Transverse colon (tissue), 4 donors: ENCODE results near the gene FGFBP1. TPM values are rescaled to one million over a fixed set of nuclear protein-coding genes. Genes with fewer than 3 reads are reported as not detected.
A peak's percentile ranks its signal among the peaks of the same experiment; 100 is the strongest.

Experiments
- DNase-seq: peaks from one replicate; pipeline ENCODE4 v3.0.0-alpha.2; 2019
- H3K27ac ChIP-seq, 4 donors: fragments of 200-600 bp; sonication (generic); 2 replicates each; pipeline ENCODE4 v1.5.1; 2016 to 2018; ENCODE audit warnings: inconsistent platforms in 4 of 4
- H3K27me3 ChIP-seq: fragments of 200-600 bp; sonication (generic); 2 replicates; pipeline ENCODE4 v1.5.1; 2017; ENCODE audit warnings: inconsistent platforms
- H3K36me3 ChIP-seq, 4 donors: fragments of 200-600 bp; sonication (generic); 2 replicates each; pipeline ENCODE4 v1.5.1; 2017 to 2019; ENCODE audit warnings: inconsistent platforms in 4 of 4
- H3K4me1 ChIP-seq, 4 donors: fragments of 200-600 bp; sonication (generic); 2 replicates each; pipeline ENCODE4 v1.5.1; 2017 to 2020; ENCODE audit warnings: inconsistent platforms in 4 of 4
- H3K4me3 ChIP-seq, 4 donors: fragments of 200-600 bp; sonication (generic); 1 replicate in 1 of 4; 2 replicates in 3 of 4; pipeline versions ENCODE4 v1.5.1 to v1.6.1; 2017 to 2019; ENCODE audit warnings: inconsistent platforms in 4 of 4
- H3K9me3 ChIP-seq, 2 donors: fragments of 200-600 bp; sonication (generic); 2 replicates each; pipeline ENCODE4 v1.5.1; 2017 to 2019; ENCODE audit warnings: inconsistent platforms in 2 of 2
- EP300 ChIP-seq: sonication (generic); formaldehyde crosslinking; IDR thresholded peaks from one replicate; pipeline ENCODE4 v1.6.1; 2017; ENCODE audit warnings: antibody characterized with exemption, low read depth
- POLR2A ChIP-seq: fragments of 450-650 bp; IDR thresholded peaks from one replicate; pipeline ENCODE4 v1.6.1; 2016; ENCODE audit warnings: antibody characterized with exemption, mild to moderate bottlenecking, moderate library complexity
- POLR2AphosphoS5 ChIP-seq, 3 donors: sonication (generic); formaldehyde crosslinking; IDR thresholded peaks; one replicate each; pipeline ENCODE4 v1.6.1; 2016; ENCODE audit warnings: antibody characterized with exemption in 3 of 3
- WGBS, 2 donors: methylation state at CpG; one replicate each; pipeline ENCODE4 v1.1.5; 2018; ENCODE audit warnings: low coverage in 1 of 2; 5-methylcytosine and 5-hydroxymethylcytosine counted together
- in situ Hi-C, 4 donors: fragments of 200-750 bp; cut with MboI; loops; one replicate each; pipeline versions ENCODE4 v1.15.0 to v1.15.1; 2017; ENCODE audit warnings: low sequenced_read_pairs in 3 of 4, low pct_ligation_motif_present in 1 of 4, low pct_unique_long_range_greater_than_20kb in 1 of 4
- intact Hi-C: fragments of 100-400 bp; cut with DNase I; formaldehyde crosslinking; loops from one replicate; pipeline ENCODE4 v1.15.1; 2023; ENCODE audit warnings: low total_unique reads
- total RNA-seq, 4 donors: library from RNA; depleted of rRNA; stranded (reverse); fragments of >200 nt; gene quantifications; one replicate each; pipeline ENCODE4 v1.1.0, GENCODE V29; 2016
- TF ChIP-seq, protein P1 (sequence below), 5 experiments: fragments of 200-600 bp in 3 of 5; fragments of 450-650 bp in 2 of 5; sonication (generic) in 3 of 5; IDR thresholded peaks; 1 replicate in 2 of 5; 2 replicates in 3 of 5; pipeline ENCODE4 v1.5.1; 2016 to 2017; ENCODE audit warnings: antibody characterized with exemption in 5 of 5, inconsistent platforms in 3 of 5, mild to moderate bottlenecking in 2 of 5, moderate library complexity in 1 of 5

Gene FGFBP1
- total RNA-seq, 4 donors from 2014 or later, result 7.0 to 12.6 (median 10.1) TPM

GRCh38 chr4:15912236-15912635 is 26.3 kb downstream of the FGFBP1 start:
- H3K4me1 ChIP-seq, result no peaks in the 10 kb centered on the region
- no peaks in the 10 kb centered on the region for H3K9me3 ChIP-seq
- H3K27ac ChIP-seq, result no peak overlapping the region
- no peak overlapping the region for H3K4me3 ChIP-seq
- DNase-seq, result no peak
- in situ Hi-C loops (no loop called here), intact Hi-C loops (no loop called here)
- H3K27me3 ChIP-seq, result no peaks in the 10 kb centered on the region
- H3K36me3 ChIP-seq, result no peaks in the 10 kb centered on the region
- 44 to 71% methylated on average over 4 to 7 of the region's 7 CpGs for WGBS, 2 donors
- TF ChIP-seq, protein P1, sequence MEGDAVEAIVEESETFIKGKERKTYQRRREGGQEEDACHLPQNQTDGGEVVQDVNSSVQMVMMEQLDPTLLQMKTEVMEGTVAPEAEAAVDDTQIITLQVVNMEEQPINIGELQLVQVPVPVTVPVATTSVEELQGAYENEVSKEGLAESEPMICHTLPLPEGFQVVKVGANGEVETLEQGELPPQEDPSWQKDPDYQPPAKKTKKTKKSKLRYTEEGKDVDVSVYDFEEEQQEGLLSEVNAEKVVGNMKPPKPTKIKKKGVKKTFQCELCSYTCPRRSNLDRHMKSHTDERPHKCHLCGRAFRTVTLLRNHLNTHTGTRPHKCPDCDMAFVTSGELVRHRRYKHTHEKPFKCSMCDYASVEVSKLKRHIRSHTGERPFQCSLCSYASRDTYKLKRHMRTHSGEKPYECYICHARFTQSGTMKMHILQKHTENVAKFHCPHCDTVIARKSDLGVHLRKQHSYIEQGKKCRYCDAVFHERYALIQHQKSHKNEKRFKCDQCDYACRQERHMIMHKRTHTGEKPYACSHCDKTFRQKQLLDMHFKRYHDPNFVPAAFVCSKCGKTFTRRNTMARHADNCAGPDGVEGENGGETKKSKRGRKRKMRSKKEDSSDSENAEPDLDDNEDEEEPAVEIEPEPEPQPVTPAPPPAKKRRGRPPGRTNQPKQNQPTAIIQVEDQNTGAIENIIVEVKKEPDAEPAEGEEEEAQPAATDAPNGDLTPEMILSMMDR (IDR thresholded peaks at IDR 0.05), result no peak
- TF ChIP-seq POLR2AphosphoS5 (IDR thresholded peaks at IDR 0.05) (no peak), EP300 (no peak)

DNA sequence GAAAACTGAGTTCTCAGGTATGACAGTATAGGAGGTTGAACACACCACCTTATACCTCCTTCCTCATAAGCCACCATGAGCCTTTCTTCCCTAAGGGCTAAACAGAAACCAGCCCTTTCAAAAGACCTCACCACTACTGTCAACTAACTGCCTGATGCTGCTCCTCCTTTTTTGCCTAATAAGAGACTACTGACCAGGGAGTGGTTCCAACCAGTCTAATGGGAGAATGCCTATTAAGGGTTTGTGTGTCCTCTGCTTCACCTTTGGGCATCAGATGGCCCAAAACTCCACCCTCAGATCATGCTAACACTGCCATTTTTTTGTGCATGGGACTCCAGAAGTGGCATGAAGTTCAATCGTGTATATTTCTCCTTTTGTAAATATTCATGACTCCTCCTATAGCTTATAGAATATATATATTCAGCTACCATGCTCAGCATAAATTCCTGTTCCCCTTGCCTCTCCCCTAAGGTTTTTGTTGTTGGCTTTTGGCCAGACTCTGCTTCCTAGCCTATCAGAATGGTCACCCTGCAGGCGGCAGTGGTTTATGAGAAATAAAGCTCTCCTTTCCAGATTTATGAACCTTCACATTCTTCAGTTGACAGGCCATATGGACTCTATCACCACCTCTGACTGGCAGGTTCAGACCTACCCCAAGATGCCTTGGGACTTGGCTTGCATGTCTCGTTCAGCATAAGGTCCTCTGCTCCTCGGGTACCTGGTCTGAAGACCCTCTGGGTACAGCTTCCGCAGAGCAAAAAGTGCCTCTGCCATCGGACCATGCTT is 28.2 kb downstream of the FGFBP1 start:
- Histone ChIP-seq H3K36me3 (no peaks in the 10 kb centered on the region), H3K4me1 (peaks cover 0 to 11% (median 3%) of the 10 kb centered on the region in 4 donors), H3K27ac (no peak overlapping the region), H3K9me3 (no peaks in the 10 kb centered on the region), H3K4me3 (no peak overlapping the region), H3K27me3 (no peaks in the 10 kb centered on the region)
- 83 to 91% methylated on average over 6 of the region's 6 CpGs for whole genome bisulfite sequencing, 2 donors
- TF ChIP-seq EP300 (no peak), POLR2AphosphoS5 (IDR thresholded peaks at IDR 0.05) (no peak), POLR2A (no peak)
- TF ChIP-seq, protein P1 (IDR thresholded peaks at IDR 0.05), result no peak
- intact Hi-C loops (no loop called here), in situ Hi-C loops (no loop called here)
- DNase-seq, result no peak

GRCh38 chr4:15907430-15907829 is 31.1 kb downstream of the FGFBP1 start:
- in situ Hi-C loops (no loop called here), intact Hi-C loops (no loop called here)
- Histone ChIP-seq H3K27me3 (no peaks in the 10 kb centered on the region), H3K4me1 (peaks cover 0 to 11% (median 3%) of the 10 kb centered on the region in 4 donors), H3K9me3 (no peaks in the 10 kb centered on the region), H3K4me3 (no peak overlapping the region), H3K36me3 (no peaks in the 10 kb centered on the region), H3K27ac (no peak overlapping the region)
- no peak for DNase-seq
- 74 to 75% methylated on average over 1 of the region's 1 CpG for WGBS, 2 donors
- TF ChIP-seq EP300 (no peak), POLR2A (no peak), POLR2AphosphoS5 (IDR thresholded peaks at IDR 0.05) (no peak)
- TF ChIP-seq, protein P1 (IDR thresholded peaks at IDR 0.05), result no peak

DNA sequence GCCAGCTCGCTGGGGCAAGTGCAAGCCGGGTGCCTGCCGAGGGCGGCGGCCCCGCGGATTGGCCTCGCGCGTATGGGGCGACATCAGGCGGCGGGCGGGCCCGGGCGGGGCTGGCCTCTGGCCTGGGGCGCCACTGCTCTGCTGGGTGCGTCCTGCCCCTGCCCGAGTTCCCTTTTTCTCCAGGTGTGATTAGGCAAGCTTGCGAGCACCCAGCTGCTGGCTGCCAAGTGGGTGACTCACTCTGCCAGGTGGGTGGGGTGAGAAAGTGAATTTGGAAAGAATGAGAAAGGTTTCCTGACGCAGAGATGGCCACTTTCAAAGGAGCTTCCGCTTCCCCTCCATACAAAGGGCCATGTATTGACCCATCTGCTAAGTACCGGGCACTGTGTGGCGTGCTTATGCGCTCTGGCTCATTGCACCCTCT is 32.5 kb downstream of the FGFBP1 start:
- WGBS, 2 donors, result 57 to 70% methylated on average over 4 to 24 of the region's 25 CpGs
- H3K27ac ChIP-seq, result peak overlapping the region in 3 of 4 donors; percentile 41 to 67 (median 44)
- peaks cover 0 to 11% (median 3%) of the 10 kb centered on the region in 4 donors for H3K4me1 ChIP-seq
- H3K36me3 ChIP-seq, result no peaks in the 10 kb centered on the region
- peak overlapping the region in 2 of 4 donors; percentile 15 to 24 for H3K4me3 ChIP-seq
- no peaks in the 10 kb centered on the region for H3K9me3 ChIP-seq
- intact Hi-C loops, result no loop called here
- DNase-seq, result peak; percentile 84
- in situ Hi-C loops, result no loop called here
- TF ChIP-seq EP300 (no peak), POLR2AphosphoS5 (IDR thresholded peaks at IDR 0.05) (peak in 2 of 3 donors; percentile 46 to 49)
- H3K27me3 ChIP-seq, result no peaks in the 10 kb centered on the region
